Activated CD4-positive, alpha-beta T cell treated with anti-CD3 and anti-CD28 coated beads for 4 hours (primary cell): ENCODE data around the gene IVNS1ABP.
A peak's percentile ranks its signal among the peaks of the same experiment; 100 is the strongest.
"Not testable (repeated sequence)": the region's sequence is repeated elsewhere in the genome, so short reads cannot be mapped to it uniquely, and the experiment has no call there.

Experiments
- DNase-seq, 2 donors: peaks; one replicate each; pipeline ENCODE4 v3.0.0-alpha.2; 2020

The IVNS1ABP gene

GRCh38 chr1:185291159-185291558 lies 25.9 kb downstream of the IVNS1ABP start:
- DNase-seq = no peak

GRCh38 chr1:185289880-185290279 lies 27.2 kb downstream of the IVNS1ABP start:
- no peak for DNase-seq

- DNase-seq = no peak
Observed at GRCh38 chr1:185288435-185288834, 28.6 kb downstream of the IVNS1ABP start.

GRCh38 chr1:185287451-185287850 lies 29.6 kb downstream of the IVNS1ABP start:
- DNase-seq = no peak

GRCh38 chr1:185284533-185285276 lies 32.3 kb downstream of the IVNS1ABP start:
- DNase-seq = no peak

GRCh38 chr1:185284116-185284515 lies 32.9 kb downstream of the IVNS1ABP start:
- no peak for DNase-seq

GRCh38 chr1:185281245-185281644 lies 35.8 kb downstream of the IVNS1ABP start:
- DNase-seq = peak; percentile 10 to 14

GRCh38 chr1:185280589-185280988 lies 36.5 kb downstream of the IVNS1ABP start:
- DNase-seq = no peak

- no peak for DNase-seq
Observed at GRCh38 chr1:185279571-185279970, 37.5 kb downstream of the IVNS1ABP start.

- no peak for DNase-seq
Observed at GRCh38 chr1:185271921-185272320, 45.1 kb downstream of the IVNS1ABP start.

GRCh38 chr1:185268352-185268751 lies 48.7 kb downstream of the IVNS1ABP start:
- no peak for DNase-seq

GRCh38 chr1:185267701-185268100 lies 49.3 kb downstream of the IVNS1ABP start:
- DNase-seq = no peak

- DNase-seq = no peak
Observed at GRCh38 chr1:185267301-185267700, 49.7 kb downstream of the IVNS1ABP start.

- DNase-seq = no peak
Observed at GRCh38 chr1:185265314-185265713, 51.7 kb downstream of the IVNS1ABP start.

- DNase-seq = no peak
Observed at GRCh38 chr1:185263780-185264179, 53.3 kb downstream of the IVNS1ABP start.

GRCh38 chr1:185263292-185263691 lies 53.8 kb downstream of the IVNS1ABP start:
- DNase-seq = no peak

GRCh38 chr1:185262151-185262550 lies 54.9 kb downstream of the IVNS1ABP start:
- no peak for DNase-seq

- no peak for DNase-seq
Observed at GRCh38 chr1:185260611-185261010, 56.4 kb downstream of the IVNS1ABP start.

- no peak for DNase-seq
Observed at GRCh38 chr1:185258676-185259075, 58.4 kb downstream of the IVNS1ABP start.

- DNase-seq = no peak
Observed at GRCh38 chr1:185257950-185258208, 59.2 kb downstream of the IVNS1ABP start.

GRCh38 chr1:185257116-185257949 lies 59.7 kb downstream of the IVNS1ABP start:
- not testable (repeated sequence) for DNase-seq

GRCh38 chr1:185255595-185255994 lies 61.4 kb downstream of the IVNS1ABP start:
- not testable (repeated sequence) for DNase-seq

GRCh38 chr1:185252404-185252803 lies 64.6 kb downstream of the IVNS1ABP start:
- DNase-seq = not testable (repeated sequence)

GRCh38 chr1:185251928-185252327 lies 65.1 kb downstream of the IVNS1ABP start:
- DNase-seq = not testable (repeated sequence)
